ENCODE data around the gene CALCB. TPM values are rescaled to one million over a fixed set of nuclear protein-coding genes. Genes with fewer than 3 reads are reported as not detected.

The CALCB gene
- total and polyA plus RNA-seq, 7 donors = 0.10 to 29.1 (median 0.79) TPM; not detected in 3

DNA sequence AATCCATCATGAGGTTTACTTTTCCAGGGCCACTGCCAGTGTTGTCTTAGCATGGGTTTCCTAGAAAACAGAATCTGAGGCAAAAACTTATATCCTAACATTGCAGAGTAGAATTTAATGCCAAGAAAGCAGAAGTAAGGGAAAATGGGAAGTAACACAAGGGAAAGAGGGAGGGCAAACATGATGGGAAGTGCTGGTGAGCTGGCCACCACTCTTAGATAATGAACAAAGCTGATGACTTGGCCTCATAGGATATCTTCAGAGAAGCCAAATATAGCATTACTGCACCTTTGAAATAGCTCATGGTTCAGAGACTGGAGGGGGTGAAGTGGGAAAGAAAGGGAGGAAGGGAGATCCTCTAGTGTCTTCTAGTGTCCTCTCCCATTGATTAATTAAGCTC, 24.8 kb upstream of the CALCB start:
- ATAC-seq (no peak), DNase-seq (no peak)
- intact Hi-C loops (cut with DNase I) = no loop called here
- Histone ChIP-seq H3K4me1 (no peaks in the 10 kb centered on the region), H3K27me3 (ENCODE audit: insufficient read depth in 3 of 3, low read length in 2 of 3) (no peaks in the 10 kb centered on the region), H3K27ac (no peak overlapping the region), H3K4me3 (no peak overlapping the region), H3K36me3 (ENCODE audit: insufficient read depth in 1 of 2, low read depth in 1 of 2) (no peaks in the 10 kb centered on the region), H3K9me3 (no peaks in the 10 kb centered on the region)
- TF ChIP-seq, protein P1, sequence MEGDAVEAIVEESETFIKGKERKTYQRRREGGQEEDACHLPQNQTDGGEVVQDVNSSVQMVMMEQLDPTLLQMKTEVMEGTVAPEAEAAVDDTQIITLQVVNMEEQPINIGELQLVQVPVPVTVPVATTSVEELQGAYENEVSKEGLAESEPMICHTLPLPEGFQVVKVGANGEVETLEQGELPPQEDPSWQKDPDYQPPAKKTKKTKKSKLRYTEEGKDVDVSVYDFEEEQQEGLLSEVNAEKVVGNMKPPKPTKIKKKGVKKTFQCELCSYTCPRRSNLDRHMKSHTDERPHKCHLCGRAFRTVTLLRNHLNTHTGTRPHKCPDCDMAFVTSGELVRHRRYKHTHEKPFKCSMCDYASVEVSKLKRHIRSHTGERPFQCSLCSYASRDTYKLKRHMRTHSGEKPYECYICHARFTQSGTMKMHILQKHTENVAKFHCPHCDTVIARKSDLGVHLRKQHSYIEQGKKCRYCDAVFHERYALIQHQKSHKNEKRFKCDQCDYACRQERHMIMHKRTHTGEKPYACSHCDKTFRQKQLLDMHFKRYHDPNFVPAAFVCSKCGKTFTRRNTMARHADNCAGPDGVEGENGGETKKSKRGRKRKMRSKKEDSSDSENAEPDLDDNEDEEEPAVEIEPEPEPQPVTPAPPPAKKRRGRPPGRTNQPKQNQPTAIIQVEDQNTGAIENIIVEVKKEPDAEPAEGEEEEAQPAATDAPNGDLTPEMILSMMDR (IDR thresholded peaks at IDR 0.05) = no peak

DNA sequence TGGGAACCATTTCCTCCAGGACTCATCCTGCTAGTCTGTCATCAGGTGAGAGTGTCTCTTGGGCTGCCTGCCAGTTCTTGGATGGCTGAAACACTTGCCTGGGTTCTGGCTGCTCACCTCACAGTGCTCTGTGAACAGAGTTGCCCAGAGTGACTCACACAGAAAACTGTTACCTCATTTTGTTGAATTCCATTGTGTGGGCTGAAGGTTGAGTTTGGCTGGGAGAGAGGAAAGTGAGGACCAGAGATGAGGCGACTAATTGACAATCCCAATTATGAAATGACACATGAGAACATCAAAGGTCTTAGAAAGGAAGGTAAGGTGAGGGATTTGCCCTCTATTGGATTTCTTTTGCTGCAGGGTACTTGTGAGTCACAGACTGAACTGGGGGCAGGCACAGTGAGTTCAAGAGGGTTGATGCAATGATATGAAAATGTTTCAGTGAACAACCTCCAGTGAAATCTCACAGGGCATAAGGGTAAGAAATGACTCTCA, 20.2 kb upstream of the CALCB start:
- 70 to 85% (median 83%) methylated on average over 1 of the region's 1 CpG for WGBS, 3 donors
- TF ChIP-seq, protein P1 (IDR thresholded peaks at IDR 0.05) = no peak
- DNase-seq (no peak), ATAC-seq (peak in 3 of 4 donors; percentile 20 to 40 (median 26))
- H3K27me3 ChIP-seq (ENCODE audit: insufficient read depth in 3 of 3, low read length in 2 of 3) = no peaks in the 10 kb centered on the region
- peaks cover 10% of the 10 kb centered on the region for H3K4me1 ChIP-seq
- H3K27ac ChIP-seq = no peak overlapping the region
- H3K9me3 ChIP-seq = no peaks in the 10 kb centered on the region
- no peaks in the 10 kb centered on the region for H3K36me3 ChIP-seq (ENCODE audit: insufficient read depth in 1 of 2, low read depth in 1 of 2)
- intact Hi-C loops (cut with DNase I) = no loop called here
- no peak overlapping the region for H3K4me3 ChIP-seq

DNA sequence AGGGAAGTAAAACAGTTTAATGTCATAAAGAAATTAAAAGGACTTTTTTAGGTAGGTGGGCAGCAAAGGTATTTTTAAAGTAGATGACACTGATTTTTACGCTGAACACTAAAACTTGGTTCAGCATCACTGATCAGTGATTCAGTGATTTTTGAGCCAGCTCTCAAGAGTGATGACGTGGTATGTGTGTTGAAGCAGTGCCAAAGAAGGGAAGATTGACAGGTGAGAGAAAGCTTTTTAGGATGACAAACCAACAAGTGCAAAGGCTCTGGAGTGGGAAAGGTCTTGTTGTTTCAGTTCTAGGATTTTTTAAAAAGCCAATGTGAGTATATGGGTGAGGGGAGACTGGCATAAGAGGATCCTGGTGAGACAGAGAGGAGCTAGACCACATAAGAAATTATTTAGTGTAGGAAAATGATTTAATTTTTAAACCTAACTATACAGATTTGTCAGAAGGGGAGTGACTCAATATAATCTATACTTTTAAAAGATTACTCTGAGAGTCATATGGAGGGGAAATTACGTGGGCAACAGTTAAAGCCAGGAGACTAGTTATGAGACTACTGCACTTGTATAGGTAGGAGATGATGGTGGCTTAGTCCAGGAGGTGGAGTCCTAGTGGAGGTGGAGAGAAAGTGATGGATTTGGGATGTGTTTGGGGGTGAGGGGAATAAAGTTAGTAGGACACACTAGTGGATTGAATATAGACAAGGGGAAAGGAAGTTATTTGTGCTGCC, 17.6 kb upstream of the CALCB start:
- H3K27ac ChIP-seq = no peak overlapping the region
- ATAC-seq = no peak
- H3K4me1 ChIP-seq = peaks cover 10% of the 10 kb centered on the region
- intact Hi-C loops (cut with DNase I) = no loop called here
- no peaks in the 10 kb centered on the region for H3K9me3 ChIP-seq
- H3K27me3 ChIP-seq (ENCODE audit: insufficient read depth in 3 of 3, low read length in 2 of 3) = no peaks in the 10 kb centered on the region
- WGBS, 3 donors = 59 to 64% (median 60%) methylated on average over 3 of the region's 3 CpGs
- DNase-seq = no peak
- H3K36me3 ChIP-seq (ENCODE audit: insufficient read depth in 1 of 2, low read depth in 1 of 2) = no peaks in the 10 kb centered on the region
- no peak overlapping the region for H3K4me3 ChIP-seq
- TF ChIP-seq, protein P1 (IDR thresholded peaks at IDR 0.05) = no peak

DNA sequence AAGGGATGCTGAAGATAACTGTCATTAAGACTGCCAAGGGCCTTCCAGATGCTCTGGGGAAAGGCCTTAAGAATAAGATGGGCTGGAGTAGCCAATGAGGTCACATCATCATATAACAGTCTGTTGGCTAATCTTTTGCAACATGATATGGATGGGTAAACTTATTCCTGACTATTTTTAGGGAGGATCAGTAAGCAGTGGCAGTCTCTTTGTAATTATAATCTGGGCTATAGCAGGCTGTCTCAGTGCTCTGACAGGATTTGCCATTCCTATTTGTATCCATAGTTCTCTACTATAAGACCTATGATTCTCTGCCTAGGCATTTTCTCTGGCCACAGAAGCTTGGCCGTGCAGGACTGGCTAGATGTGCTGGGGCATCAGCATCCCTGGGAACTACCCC, 16.1 kb upstream of the CALCB start:
- DNase-seq (no peak), ATAC-seq (peak in 2 of 4 donors; percentile 70 to 86)
- Histone ChIP-seq H3K4me1 (peaks cover 10% of the 10 kb centered on the region), H3K9me3 (no peaks in the 10 kb centered on the region), H3K27ac (no peak overlapping the region), H3K27me3 (ENCODE audit: insufficient read depth in 3 of 3, low read length in 2 of 3) (no peaks in the 10 kb centered on the region), H3K36me3 (ENCODE audit: insufficient read depth in 1 of 2, low read depth in 1 of 2) (no peaks in the 10 kb centered on the region), H3K4me3 (no peak overlapping the region)
- WGBS, 3 donors = 43 to 61% (median 59%) methylated on average over 1 of the region's 1 CpG
- intact Hi-C loops (cut with DNase I) = no loop called here
- TF ChIP-seq, protein P1 (IDR thresholded peaks at IDR 0.05) = no peak

Measured in psoas muscle (tissue), 8 donors.